Kidney (tissue), 14 donors: Measurements from ENCODE around the gene HAT1. TPM values are rescaled to one million over a fixed set of nuclear protein-coding genes. Genes with fewer than 3 reads are reported as not detected.
"Not testable (repeated sequence)": the region's sequence is repeated elsewhere in the genome, so short reads cannot be mapped to it uniquely, and the experiment has no call there.

Source experiments
- DNase-seq, 5 donors: peaks; one replicate each; pipeline ENCODE4 v3.0.0-alpha.2; 2013 to 2020
- FAIRE-seq: peaks from 2 replicates; lab custom pipeline; 2012; peaks lifted over from hg19 to GRCh38; lab: Jason Lieb, UNC
- H3K27ac ChIP-seq, 2 donors: one replicate each; pipeline ENCODE4 v1.7.0; 2013; ENCODE audit warnings: low read depth in 2 of 2, low read length in 2 of 2, inconsistent platforms in 1 of 2
- H3K27me3 ChIP-seq: one replicate; pipeline ENCODE4 v1.7.1; 2013; ENCODE audit warnings: low read length, inconsistent platforms; ENCODE audit not compliant: control insufficient read depth, insufficient read depth
- H3K36me3 ChIP-seq, 3 donors: one replicate each; pipeline versions ENCODE4 v1.7.0 to v1.7.1; 2013; ENCODE audit warnings: low read length in 3 of 3, control low read depth in 1 of 3, inconsistent platforms in 1 of 3; ENCODE audit not compliant: insufficient read depth in 3 of 3, control insufficient read depth in 2 of 3
- H3K4me1 ChIP-seq, 3 donors: one replicate each; pipeline versions ENCODE4 v1.7.0 to v1.7.1; 2013; ENCODE audit warnings: low read length in 3 of 3, inconsistent platforms in 1 of 3, low read depth in 1 of 3; ENCODE audit not compliant: control insufficient read depth in 2 of 3, insufficient read depth in 2 of 3
- H3K4me3 ChIP-seq, 3 donors: one replicate each; pipeline versions ENCODE4 v1.7.0 to v1.8.1; 2013; ENCODE audit warnings: low read length in 3 of 3, control low read depth in 1 of 3, inconsistent platforms in 1 of 3
- H3K9ac ChIP-seq, 3 donors: one replicate each; pipeline versions ENCODE4 v1.7.0 to v1.7.1; 2013; ENCODE audit warnings: low read length in 3 of 3, control low read depth in 1 of 3, inconsistent platforms in 1 of 3
- H3K9me3 ChIP-seq, 3 donors: one replicate each; pipeline versions ENCODE4 v1.7.0 to v1.7.1; 2013; ENCODE audit warnings: low read length in 3 of 3, control low read depth in 1 of 3, inconsistent platforms in 1 of 3; ENCODE audit not compliant: control insufficient read depth in 2 of 3, insufficient read depth in 1 of 3
- CTCF ChIP-seq: IDR thresholded peaks from 3 replicates; pipeline ENCODE4 v1.5.1; 2012; ENCODE audit warnings: mild to moderate bottlenecking, moderate library complexity, borderline replicate concordance; ENCODE audit not compliant: insufficient read depth; ENCODE audit errors: extremely low read depth
- intact Hi-C: fragments of 100-400 bp; cut with DNase I; formaldehyde crosslinking; loops from one replicate; pipeline ENCODE4 v1.11.1; 2022
- polyA plus RNA-seq: library from polyadenylated mRNA; stranded (reverse); fragments of 350-450 nt; fragmentation: Illumina TruSeq; extraction: RNeasy Lipid Tissue Mini Kit (QIAGEN cat#74804); gene quantifications from one replicate; pipeline ENCODE4 v1.2.3, GENCODE V29; 2014; ENCODE audit warnings: low read depth, low replicate concordance; ENCODE audit not compliant: insufficient read depth
- total RNA-seq: library from RNA; stranded (reverse); fragmentation: NEBNext Ultra II Directional; extraction: Animal tissue kit (Norgen Biotek cat#: 25700); gene quantifications from one replicate; pipeline ENCODE4 v1.2.1, GENCODE V29; 2021
- donor health status: control.
- donor health status: control.
- donor health status: control.
- donor health status: control.
- donor health status: control.
- donor health status: DM: yes; HTN: yes; CAD: no.
- donor health status: Normal renal cell carcinoma (clear cell type).

The HAT1 gene
- total and polyA plus RNA-seq, 2 donors from 2014 or later = 35.2 to 35.8 TPM

DNA sequence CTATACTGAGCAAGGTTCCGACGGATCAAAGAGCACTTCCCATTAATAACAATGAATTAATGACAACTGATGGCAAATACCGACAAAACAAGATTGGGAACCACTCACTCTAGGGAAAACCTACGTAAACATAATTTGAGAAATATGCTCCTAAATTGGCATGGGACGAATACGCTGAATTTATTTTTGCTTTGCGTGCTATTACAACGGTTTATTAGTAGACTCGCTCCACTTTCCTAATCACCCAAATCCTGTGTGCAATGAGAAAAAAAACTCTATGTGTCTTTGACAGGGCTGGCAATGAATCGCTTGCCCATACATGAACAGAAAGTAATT is 27.7 kb upstream of the HAT1 start:
- intact Hi-C loops = no loop called here
- Histone ChIP-seq H3K9ac (peak overlapping the region in 2 of 3 donors; percentile 54 to 70), H3K4me3 (peak overlapping the region; percentile 65 to 89 (median 79)), H3K4me1 (peaks cover 3 to 7% (median 3%) of the 10 kb centered on the region in 3 donors), H3K27ac (peak overlapping the region; percentile 9 to 81), H3K9me3 (no peaks in the 10 kb centered on the region), H3K36me3 (peaks cover 0 to 3% (median 0%) of the 10 kb centered on the region in 3 donors), H3K27me3 (no peaks in the 10 kb centered on the region)
- DNase-seq (no peak), FAIRE-seq (no peak)
- no peak for TF ChIP-seq CTCF

- no peak overlapping the region for H3K4me3 ChIP-seq
- no peak for FAIRE-seq
- H3K9me3 ChIP-seq = no peaks in the 10 kb centered on the region
- H3K4me1 ChIP-seq = peaks cover 0 to 5% (median 3%) of the 10 kb centered on the region in 3 donors
- TF ChIP-seq CTCF = no peak
- H3K9ac ChIP-seq = no peak overlapping the region
- H3K36me3 ChIP-seq = no peaks in the 10 kb centered on the region
- intact Hi-C loops = no loop called here
- peak in 1 of 5 donors; percentile 28 for DNase-seq
- no peaks in the 10 kb centered on the region for H3K27me3 ChIP-seq
- H3K27ac ChIP-seq = no peak overlapping the region
Observed at GRCh38 chr2:171895786-171896185, 26.5 kb upstream of the HAT1 start.

DNA sequence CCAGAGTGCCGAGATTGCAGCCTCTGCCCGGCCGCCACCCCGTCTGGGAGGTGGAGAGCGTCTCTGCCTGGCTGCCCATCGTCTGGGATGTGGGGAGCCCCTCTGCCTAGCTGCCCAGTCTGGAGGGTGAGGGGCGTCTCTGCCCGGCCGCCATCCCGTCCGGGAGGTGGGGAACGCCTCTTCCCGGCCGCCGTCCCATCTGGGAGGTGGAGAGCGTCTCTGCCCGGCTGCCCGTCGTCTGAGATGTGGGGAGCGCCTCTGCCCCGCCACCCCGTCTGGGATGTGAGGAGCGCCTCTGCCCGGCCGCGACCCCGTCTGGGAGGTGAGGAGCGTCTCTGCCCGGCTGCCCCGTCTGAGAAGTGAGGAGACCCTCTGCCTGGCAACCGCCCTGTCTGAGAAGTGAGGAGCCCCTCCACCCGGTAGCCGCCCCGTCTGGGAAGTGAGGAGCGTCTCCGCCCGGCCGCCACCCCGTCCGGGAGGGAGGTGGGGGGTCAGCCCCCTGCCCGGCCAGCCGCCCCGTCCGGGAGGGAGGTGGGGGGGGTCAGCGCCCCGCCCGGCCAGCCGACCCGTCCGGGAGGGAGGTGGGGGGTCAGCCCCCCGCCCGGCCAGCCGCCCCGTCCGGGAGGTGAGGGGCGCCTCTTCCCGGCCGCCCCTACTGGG is 22.5 kb upstream of the HAT1 start:
- H3K9ac ChIP-seq, intact Hi-C loops, H3K4me3 ChIP-seq, DNase-seq, H3K36me3 ChIP-seq, H3K9me3 ChIP-seq, H3K27ac ChIP-seq, H3K27me3 ChIP-seq, H3K4me1 ChIP-seq, FAIRE-seq: not testable (repeated sequence)

GRCh38 chr2:171902840-171903420 is 19.3 kb upstream of the HAT1 start:
- Histone ChIP-seq H3K9ac (no peak overlapping the region), H3K27ac (no peak overlapping the region), H3K27me3 (no peaks in the 10 kb centered on the region), H3K36me3 (no peaks in the 10 kb centered on the region), H3K9me3 (no peaks in the 10 kb centered on the region), H3K4me1 (no peaks in the 10 kb centered on the region), H3K4me3 (no peak overlapping the region)
- no peak for DNase-seq
- peak; percentile 64 for FAIRE-seq
- intact Hi-C loops = no loop called here
- TF ChIP-seq CTCF = no peak
